Measurements from ENCODE around the gene RHOB. TPM values are rescaled to one million over a fixed set of nuclear protein-coding genes. Genes with fewer than 3 reads are reported as not detected.
A peak's percentile ranks its signal among the peaks of the same experiment; 100 is the strongest.
"Not testable (repeated sequence)": the region's sequence is repeated elsewhere in the genome, so short reads cannot be mapped to it uniquely, and the experiment has no call there.

RHOB gene
- total RNA-seq, 2 donors from 2014 or later = 12.1 to 26.8 TPM

DNA sequence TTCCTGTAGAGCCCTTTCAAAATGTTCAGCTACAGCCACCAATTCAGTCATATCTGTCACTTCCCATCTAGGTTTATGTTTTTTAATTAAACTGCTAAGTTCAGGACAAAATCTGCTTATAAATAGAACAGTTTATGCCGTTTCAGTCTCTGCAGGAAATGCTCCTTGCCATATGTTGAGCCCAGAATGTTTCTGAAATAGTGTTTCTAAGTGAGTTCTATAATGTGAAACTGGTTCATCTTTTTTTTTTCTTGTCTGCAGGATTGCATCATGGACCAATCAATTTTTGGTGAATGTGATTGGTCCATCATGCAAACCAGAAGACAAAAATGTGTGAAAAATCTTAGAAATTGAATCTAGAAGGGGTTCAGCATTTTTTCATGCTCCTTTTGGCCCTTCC, 30.2 kb upstream of the RHOB start:
- Mint-ChIP-seq H3K9me3 (no peaks in the 10 kb centered on the region), H3K4me3 (no peak overlapping the region), H3K36me3 (no peaks in the 10 kb centered on the region), H3K4me1 (ENCODE audit: low read depth in 2 of 2) (peaks cover 0 to 8% of the 10 kb centered on the region in 2 donors), H3K27ac (no peak overlapping the region), H3K27me3 (no peaks in the 10 kb centered on the region)
- no peak for DNase-seq (ENCODE audit: low spot score)
- no peak for ATAC-seq

DNA sequence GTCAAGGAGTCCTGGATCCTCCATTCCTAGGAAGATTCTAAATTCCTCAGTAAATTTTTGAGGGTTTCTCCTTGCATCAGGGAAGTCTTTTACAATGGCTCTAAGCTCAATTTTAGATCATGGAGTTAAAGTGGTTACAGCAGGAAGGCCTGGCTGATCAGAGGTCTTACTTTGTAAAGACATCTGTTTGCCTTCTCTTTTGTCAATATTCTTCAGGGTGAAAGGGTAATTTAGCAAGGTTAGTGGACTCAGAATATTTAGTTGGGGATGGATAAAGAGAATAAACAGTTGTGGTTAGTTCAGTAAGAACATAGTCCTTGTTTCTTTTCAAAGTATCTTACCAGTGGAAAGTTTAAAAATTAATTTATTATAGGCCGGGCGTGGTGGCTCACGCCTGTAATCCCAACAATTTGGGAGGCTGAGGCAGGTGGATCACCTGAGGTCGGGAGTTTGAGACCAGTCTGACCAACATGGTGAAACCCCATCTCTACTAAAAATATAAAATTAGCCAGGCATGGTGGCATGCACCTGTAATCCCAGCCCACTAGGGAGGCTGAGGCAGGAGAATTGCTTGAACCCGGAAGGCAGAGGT, 29.5 kb upstream of the RHOB start:
- H3K9me3 Mint-ChIP-seq, ATAC-seq: not testable (repeated sequence)

DNA sequence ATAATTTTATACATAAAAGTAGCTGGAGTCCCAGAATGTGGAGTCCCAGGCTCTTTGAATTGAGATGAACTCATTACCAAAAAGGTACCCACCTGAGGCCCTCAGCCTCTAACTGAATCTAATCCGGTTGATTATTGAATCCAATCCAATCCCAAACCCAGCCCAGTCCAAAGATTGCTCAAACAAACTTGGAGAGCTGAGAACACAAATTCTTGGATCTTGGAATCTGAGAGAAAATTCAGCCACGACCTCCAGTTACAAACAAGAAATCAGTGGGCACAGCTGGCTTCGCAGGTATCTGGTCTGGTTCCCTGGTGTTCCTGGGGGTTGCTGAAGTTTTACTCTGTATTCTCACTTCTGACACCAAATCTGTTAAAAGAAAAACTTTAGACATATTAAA, 28.4 kb upstream of the RHOB start:
- Mint-ChIP-seq H3K4me3 (no peak overlapping the region), H3K4me1 (ENCODE audit: low read depth in 2 of 2) (peaks cover 3 to 10% of the 10 kb centered on the region in 2 donors), H3K36me3 (no peaks in the 10 kb centered on the region), H3K27ac (no peak overlapping the region), H3K9me3 (no peaks in the 10 kb centered on the region), H3K27me3 (no peaks in the 10 kb centered on the region)
- DNase-seq (ENCODE audit: low spot score) (no peak), ATAC-seq (no peak)

More for the DNA sequence above, 29.5 kb upstream of the RHOB start:
- not testable (repeated sequence) for H3K27ac Mint-ChIP-seq; H3K36me3 Mint-ChIP-seq; DNase-seq (ENCODE audit: low spot score); H3K4me3 Mint-ChIP-seq; H3K27me3 Mint-ChIP-seq; H3K4me1 Mint-ChIP-seq (ENCODE audit: low read depth in 2 of 2)

DNA sequence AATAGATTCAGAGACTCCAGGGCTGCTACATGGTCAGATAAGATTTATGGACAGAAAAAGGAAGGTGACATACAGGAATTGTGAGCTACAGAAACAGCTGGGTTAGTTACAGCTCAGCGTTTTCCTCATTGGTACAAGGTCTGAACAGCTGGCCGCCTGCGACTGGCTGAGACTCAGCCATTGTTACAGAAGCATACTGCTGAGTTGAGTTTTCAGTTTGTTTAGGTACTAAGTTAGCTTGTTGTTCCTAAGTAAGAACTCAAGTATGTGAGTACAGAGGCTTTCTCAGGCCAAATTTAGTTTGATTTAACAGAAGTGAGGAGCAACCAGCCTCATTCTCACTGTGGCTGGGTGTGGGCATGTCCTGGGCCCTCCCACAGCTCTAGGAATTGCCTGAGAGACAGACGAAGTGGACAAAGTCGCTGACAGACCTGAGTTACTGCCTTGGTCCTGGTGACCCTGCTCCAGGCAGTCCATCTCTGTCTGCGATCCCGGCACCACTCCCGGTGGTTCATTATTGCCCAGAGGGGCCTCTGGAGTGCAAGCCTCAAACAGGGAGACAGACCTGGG, 27.8 kb upstream of the RHOB start:
- ATAC-seq = no peak
- Mint-ChIP-seq H3K36me3 (no peaks in the 10 kb centered on the region), H3K9me3 (no peaks in the 10 kb centered on the region), H3K4me1 (ENCODE audit: low read depth in 2 of 2) (peaks cover 9 to 16% of the 10 kb centered on the region in 2 donors), H3K27me3 (no peaks in the 10 kb centered on the region), H3K27ac (no peak overlapping the region), H3K4me3 (no peak overlapping the region)
- no peak for DNase-seq (ENCODE audit: low spot score)

DNA sequence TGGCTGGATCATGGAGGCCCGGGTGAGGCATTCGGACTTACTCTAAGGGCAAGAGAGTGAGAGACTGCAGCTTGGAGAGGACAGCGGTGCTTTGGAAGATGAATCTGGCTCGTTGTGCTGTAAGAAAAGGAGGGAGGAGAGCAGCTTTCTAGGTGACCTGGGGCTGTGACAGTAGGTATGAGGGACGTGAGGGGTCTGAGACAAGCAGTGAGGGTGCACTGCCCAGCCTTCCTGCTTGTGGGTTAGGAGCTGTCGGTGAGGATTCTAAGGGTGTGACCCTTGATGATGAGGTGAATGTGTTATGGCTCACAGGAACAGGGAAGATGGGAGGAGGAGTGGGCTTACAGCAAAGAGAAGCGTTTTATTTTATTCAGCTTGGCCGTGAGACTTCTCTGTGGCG, 27.1 kb upstream of the RHOB start:
- DNase-seq (ENCODE audit: low spot score) (no peak), ATAC-seq (no peak)
- H3K27ac Mint-ChIP-seq = no peak overlapping the region
- no peaks in the 10 kb centered on the region for H3K36me3 Mint-ChIP-seq
- no peaks in the 10 kb centered on the region for H3K27me3 Mint-ChIP-seq
- no peaks in the 10 kb centered on the region for H3K9me3 Mint-ChIP-seq
- H3K4me1 Mint-ChIP-seq (ENCODE audit: low read depth in 2 of 2) = peaks cover 16 to 22% of the 10 kb centered on the region in 2 donors
- no peak overlapping the region for H3K4me3 Mint-ChIP-seq

DNA sequence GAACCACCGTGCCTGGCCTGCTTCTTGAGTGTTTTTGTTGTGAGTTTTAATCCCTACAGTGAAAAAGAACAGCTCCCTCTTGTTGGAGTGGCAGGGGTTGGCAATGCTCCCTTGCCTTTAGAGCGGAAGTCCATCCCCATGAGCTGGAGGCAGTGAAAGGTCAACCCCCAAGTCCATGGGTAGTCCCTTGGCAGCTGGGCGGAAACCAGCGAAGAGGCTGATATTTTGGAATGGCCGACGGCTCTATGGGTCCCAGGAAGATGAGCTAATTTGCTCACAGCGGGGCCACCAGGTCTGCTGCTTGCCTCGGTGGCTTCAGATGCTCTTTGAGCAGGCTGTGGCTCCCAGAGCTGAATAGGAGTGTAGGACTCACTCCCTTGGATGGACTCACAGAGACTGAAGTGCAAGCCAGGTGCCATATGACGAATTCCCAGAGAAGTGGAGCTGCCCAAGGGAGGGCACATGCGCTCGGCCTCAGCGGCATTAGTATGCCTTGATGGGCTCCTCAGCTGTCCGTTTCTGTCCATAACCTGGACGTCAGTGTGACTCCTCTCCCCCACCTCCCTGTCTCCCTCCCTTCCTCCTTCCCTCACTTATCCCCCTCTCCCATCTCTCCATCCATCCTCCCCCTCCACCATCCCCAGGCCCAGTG, 25.4 kb upstream of the RHOB start:
- no peak for DNase-seq (ENCODE audit: low spot score)
- Mint-ChIP-seq H3K27ac (no peak overlapping the region), H3K4me1 (ENCODE audit: low read depth in 2 of 2) (peaks cover 28 to 32% of the 10 kb centered on the region in 2 donors), H3K9me3 (no peaks in the 10 kb centered on the region), H3K4me3 (no peak overlapping the region), H3K27me3 (no peaks in the 10 kb centered on the region), H3K36me3 (no peaks in the 10 kb centered on the region)
- no peak for ATAC-seq

DNA sequence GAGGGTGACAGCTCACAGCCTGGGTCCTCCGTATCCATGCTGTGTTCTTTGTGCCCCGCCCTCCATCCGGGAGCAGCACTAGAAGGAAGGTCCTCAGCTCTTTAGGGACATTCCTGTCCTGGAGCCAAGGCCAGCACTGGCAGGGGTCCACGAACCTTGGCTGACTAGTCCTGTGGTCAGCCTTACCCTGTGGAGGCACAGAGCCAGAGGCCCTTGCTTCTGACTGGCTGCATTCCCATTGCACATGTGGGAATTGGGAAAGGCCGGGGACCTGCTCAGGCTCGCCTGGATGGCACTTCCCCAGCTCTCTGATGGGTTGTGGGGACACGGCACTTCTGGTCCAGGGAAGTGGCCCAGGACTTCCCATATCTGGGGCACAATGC, 24.9 kb upstream of the RHOB start:
- no peak overlapping the region for H3K4me3 Mint-ChIP-seq
- H3K36me3 Mint-ChIP-seq = no peaks in the 10 kb centered on the region
- peaks cover 28 to 35% of the 10 kb centered on the region in 2 donors for H3K4me1 Mint-ChIP-seq (ENCODE audit: low read depth in 2 of 2)
- H3K9me3 Mint-ChIP-seq = no peaks in the 10 kb centered on the region
- H3K27ac Mint-ChIP-seq = no peak overlapping the region
- no peak for ATAC-seq
- no peaks in the 10 kb centered on the region for H3K27me3 Mint-ChIP-seq
- no peak for DNase-seq (ENCODE audit: low spot score)

DNA sequence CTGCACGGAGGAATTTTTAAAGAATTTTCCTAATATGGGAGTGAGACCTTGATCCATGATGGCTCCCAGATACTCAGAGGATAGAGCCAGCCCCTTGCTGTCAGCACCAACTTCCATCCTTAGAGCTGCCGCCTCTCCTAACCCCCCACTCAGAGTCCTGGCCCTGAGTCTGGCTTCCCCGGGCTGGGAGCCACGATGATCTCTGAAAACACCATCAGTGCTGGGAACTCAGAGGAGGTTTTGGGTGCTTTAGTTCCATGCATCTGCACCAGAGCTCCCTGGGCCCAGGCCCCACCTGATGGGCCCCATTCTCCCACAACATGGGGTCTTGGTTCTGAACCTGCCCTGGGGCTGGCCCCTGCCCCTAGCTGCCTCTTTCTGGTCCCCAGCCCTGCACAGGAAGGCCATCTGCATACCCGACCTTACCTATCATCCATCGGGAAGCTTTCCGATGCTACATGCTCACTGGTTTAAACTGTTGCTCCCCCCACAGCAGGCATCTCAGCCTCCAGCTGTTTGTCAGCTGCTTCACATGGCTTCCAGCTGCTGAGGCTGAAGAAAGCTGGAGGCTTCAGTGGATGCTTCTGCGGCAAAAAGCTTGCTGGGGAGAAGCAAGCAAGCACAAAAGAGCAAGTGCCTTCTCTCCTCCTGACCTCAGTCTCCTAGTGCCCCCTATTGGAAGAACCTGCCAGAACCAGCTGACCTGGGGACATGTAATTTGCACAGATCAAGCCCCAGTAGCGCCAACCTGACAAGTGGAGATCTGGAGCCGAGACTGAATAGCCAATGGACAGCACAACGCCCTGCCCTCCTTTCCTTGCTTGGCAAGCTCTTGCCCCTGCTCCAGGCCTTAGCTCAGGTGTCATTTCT, 24.2 kb upstream of the RHOB start:
- H3K36me3 Mint-ChIP-seq = no peaks in the 10 kb centered on the region
- peak overlapping the region in 1 of 2 donors; percentile 99 for H3K27ac Mint-ChIP-seq

DNA sequence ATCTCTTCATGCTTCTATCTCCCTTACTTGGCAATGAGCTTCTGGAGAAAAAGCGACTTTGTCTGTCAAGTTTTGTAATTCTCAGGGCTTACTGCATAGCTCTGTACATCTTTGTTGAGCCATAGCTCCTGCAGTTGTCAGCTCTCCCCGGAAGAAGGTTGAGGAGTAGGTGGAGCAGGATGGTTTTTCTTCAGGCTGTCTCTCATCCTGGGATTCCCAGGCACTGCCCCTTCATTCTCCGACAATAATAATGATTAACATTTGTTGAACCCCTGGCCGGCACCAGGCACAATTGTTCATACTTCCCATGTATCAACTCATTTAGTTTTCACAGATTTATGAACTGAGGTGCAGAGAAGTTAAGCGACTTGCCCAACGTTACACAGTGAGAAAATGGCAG, 23.5 kb upstream of the RHOB start:
- H3K4me1 Mint-ChIP-seq (ENCODE audit: low read depth in 2 of 2) = peaks cover 28 to 35% of the 10 kb centered on the region in 2 donors
- ATAC-seq (no peak), DNase-seq (ENCODE audit: low spot score) (no peak)
- H3K27me3 Mint-ChIP-seq = no peaks in the 10 kb centered on the region
- no peak overlapping the region for H3K4me3 Mint-ChIP-seq
- H3K9me3 Mint-ChIP-seq = no peaks in the 10 kb centered on the region
- no peaks in the 10 kb centered on the region for H3K36me3 Mint-ChIP-seq
- peak overlapping the region; percentile 86 to 99 for H3K27ac Mint-ChIP-seq

More for the DNA sequence above, 24.2 kb upstream of the RHOB start:
- DNase-seq (ENCODE audit: low spot score) (no peak), ATAC-seq (no peak)
- Mint-ChIP-seq H3K27me3 (no peaks in the 10 kb centered on the region), H3K4me3 (no peak overlapping the region), H3K9me3 (no peaks in the 10 kb centered on the region), H3K4me1 (ENCODE audit: low read depth in 2 of 2) (peaks cover 28 to 35% of the 10 kb centered on the region in 2 donors)

DNA sequence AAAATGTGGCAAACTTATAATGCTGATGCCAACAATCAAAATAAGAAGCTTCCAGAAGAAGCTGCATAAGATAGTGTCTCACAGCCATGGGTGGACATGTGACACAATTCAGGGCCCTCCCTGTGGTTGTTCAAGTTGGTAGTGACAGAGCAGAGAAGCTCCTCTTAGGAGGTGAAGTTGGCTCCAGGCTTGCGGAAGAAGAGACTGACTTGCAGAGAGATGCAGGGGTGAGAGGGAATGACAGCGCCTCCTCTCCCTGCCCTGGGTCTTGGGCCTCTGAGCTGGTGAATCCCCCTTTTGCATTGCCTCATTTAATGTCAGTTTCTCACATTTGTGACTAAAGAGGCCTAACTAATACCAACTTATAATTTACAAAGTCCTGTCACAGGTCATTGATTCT, 23.0 kb upstream of the RHOB start:
- no peaks in the 10 kb centered on the region for H3K27me3 Mint-ChIP-seq
- no peaks in the 10 kb centered on the region for H3K36me3 Mint-ChIP-seq
- peak overlapping the region; percentile 61 for H3K4me3 Mint-ChIP-seq
- H3K9me3 Mint-ChIP-seq = no peaks in the 10 kb centered on the region
- H3K27ac Mint-ChIP-seq = peak overlapping the region; percentile 86 to 99
- peaks cover 28 to 35% of the 10 kb centered on the region in 2 donors for H3K4me1 Mint-ChIP-seq (ENCODE audit: low read depth in 2 of 2)
- ATAC-seq = no peak
- no peak for DNase-seq (ENCODE audit: low spot score)

DNA sequence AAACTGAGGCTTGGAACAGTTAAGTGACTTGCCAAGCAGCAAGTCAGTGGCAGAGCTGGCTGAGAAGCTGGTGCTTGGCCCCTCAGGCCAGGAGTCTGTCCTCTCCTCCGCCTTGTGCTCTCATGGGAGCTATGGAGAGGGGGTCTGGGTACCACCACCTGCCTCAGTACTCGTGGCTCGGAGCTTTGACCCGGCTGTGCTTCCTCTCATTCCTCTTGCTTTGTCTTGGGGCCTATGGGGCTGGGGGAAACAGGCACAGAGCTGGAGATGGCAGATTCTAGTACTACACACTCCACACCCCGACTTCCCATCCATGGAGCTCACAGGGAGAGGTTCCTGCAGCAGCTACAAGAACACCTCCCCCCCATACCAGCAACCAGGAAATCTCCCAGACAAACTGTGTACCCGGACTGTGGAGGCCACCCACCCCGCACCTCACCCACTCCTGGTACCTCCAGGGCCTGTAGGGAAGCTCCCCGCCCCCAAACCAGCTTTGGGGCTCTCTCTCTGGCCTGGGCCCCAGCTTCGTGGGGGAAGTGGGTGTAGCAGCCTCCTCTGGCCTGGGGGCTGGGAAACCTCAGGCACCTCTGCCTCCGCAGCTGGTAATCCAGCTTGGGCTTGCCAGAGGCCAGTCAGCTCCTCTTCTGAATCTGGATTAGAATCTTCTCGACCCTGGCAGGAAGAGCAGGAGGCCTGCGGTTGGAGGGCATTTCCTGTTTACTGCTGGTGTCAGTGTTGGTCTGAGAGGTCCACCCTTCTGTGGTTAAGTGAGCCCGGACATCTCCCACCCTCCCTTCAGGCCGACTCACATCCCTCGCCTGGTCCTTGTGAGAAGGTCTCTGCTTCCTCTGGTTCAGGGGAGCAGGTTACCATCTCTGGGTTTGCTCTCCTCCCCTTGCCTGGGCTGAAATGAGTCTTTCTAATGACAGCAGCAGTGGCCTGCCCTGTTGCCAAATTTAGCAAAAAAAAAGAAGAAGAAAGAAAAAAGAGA, 22.3 kb upstream of the RHOB start:
- peak; percentile 76 for DNase-seq (ENCODE audit: low spot score)
- no peaks in the 10 kb centered on the region for H3K36me3 Mint-ChIP-seq
- H3K4me3 Mint-ChIP-seq = peak overlapping the region; percentile 71

DNA sequence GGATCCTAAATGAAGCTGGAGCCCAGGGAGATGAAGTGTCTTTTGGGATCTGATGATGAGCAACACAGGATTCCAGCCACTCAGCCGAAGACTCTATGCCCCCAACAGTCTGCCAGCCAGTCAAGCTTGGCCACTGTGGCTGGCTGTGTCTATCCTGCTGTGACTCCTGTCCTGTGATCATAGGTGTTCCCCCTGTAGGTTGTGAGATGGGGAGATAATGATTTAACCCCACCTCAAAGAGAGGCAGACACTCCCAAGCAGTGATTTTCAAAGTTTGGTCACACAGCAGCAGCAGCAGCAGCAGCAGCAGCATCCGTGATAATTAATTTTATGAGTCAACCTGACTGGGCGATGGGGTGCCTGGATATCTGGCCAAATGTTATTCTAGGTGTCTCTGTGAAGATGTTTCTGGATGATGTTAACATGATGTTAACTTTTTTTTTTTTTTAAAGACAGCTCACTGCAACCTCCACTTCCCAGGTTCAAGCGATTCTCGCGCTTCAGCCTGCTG, 21.4 kb upstream of the RHOB start:
- peak overlapping the region; percentile 71 for H3K4me3 Mint-ChIP-seq
- no peak for ATAC-seq

More for the DNA sequence above, 22.3 kb upstream of the RHOB start:
- H3K9me3 Mint-ChIP-seq = no peaks in the 10 kb centered on the region
- peaks cover 28 to 35% of the 10 kb centered on the region in 2 donors for H3K4me1 Mint-ChIP-seq (ENCODE audit: low read depth in 2 of 2)
- ATAC-seq = peak; percentile 72 to 88
- H3K27ac Mint-ChIP-seq = peak overlapping the region; percentile 86 to 99
- no peaks in the 10 kb centered on the region for H3K27me3 Mint-ChIP-seq

DNA sequence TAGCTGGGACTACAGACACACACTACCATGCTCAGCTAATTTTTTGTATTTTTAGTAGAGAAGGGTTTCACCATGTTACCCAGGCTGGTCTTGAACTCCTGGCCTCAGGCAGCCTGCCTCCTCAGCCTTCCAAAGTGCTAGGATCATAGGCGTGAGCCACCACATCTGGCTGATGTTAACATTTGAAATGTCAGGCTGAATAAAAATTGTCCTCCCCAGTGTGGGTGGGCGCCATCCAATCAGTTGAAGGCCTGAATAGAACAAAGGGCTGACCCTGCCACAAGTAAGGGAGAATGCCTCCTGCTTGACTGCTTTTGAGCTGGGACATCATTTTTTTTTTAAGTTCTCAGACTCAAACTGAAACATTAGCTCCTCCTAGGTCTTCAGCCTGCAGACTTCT, 21.0 kb upstream of the RHOB start:
- H3K27me3 Mint-ChIP-seq = peaks cover 0 to under 1% of the 10 kb centered on the region in 2 donors
- peak overlapping the region; percentile 86 to 99 for H3K27ac Mint-ChIP-seq
- H3K9me3 Mint-ChIP-seq = no peaks in the 10 kb centered on the region
- H3K36me3 Mint-ChIP-seq = no peaks in the 10 kb centered on the region
- DNase-seq (ENCODE audit: low spot score) = no peak
- peak overlapping the region; percentile 15 for H3K4me3 Mint-ChIP-seq
- H3K4me1 Mint-ChIP-seq (ENCODE audit: low read depth in 2 of 2) = peaks cover 37 to 39% of the 10 kb centered on the region in 2 donors
- ATAC-seq = no peak

More for the DNA sequence above, 21.4 kb upstream of the RHOB start:
- peaks cover 33 to 34% of the 10 kb centered on the region in 2 donors for H3K4me1 Mint-ChIP-seq (ENCODE audit: low read depth in 2 of 2)
- H3K36me3 Mint-ChIP-seq = no peaks in the 10 kb centered on the region
- H3K27ac Mint-ChIP-seq = peak overlapping the region; percentile 86 to 99
- no peaks in the 10 kb centered on the region for H3K27me3 Mint-ChIP-seq
- no peak for DNase-seq (ENCODE audit: low spot score)
- no peaks in the 10 kb centered on the region for H3K9me3 Mint-ChIP-seq

Data from natural killer cell treated with Interleukin-12 subunit alpha and Interleukin-12 subunit beta and Interleukin-15 and Interleukin-18, amount 100 ng/mL, for 72 hours (primary cell).